ENCODE data around the gene AFAP1L2. TPM values are rescaled to one million over a fixed set of nuclear protein-coding genes. Genes with fewer than 3 reads are reported as not detected.

AFAP1L2 gene
- total and polyA plus RNA-seq, 9 of the 15 experiments (the other 6 are each of a cell fraction or from before 2014, with no cell fraction given): 0.07 TPM; not detected in 8

- TF ChIP-seq HMBOX1 (IDR thresholded peaks at IDR 0.05) (no peak), ZNF583 (CRISPR knock-in tag; IDR thresholded peaks at IDR 0.05) (no peak), RNF2 (IDR thresholded peaks at IDR 0.05) (no peak), GMEB1 (CRISPR knock-in tag; IDR thresholded peaks at IDR 0.05) (no peak)
Observed at GRCh38 chr10:114328441-114328812, 75.9 kb downstream of the AFAP1L2 start (continued).

- Histone ChIP-seq H3K36me3 (ENCODE audit: control insufficient read depth, insufficient read depth, low read length) (no peaks in the 10 kb centered on the region), H3K27me3 (ENCODE audit: control insufficient read depth in 2 of 2, insufficient read depth in 2 of 2, low read length in 2 of 2) (peaks cover 0 to 35% of the 10 kb centered on the region in 2 experiments; a peak in 2 of 5 replicates), H4K20me1 (replicated peaks; ENCODE audit: control insufficient read depth, insufficient read depth, low read length) (no peaks in the 10 kb centered on the region), H3K9me1 (ENCODE audit: control insufficient read depth, insufficient read depth, low read length) (no peaks in the 10 kb centered on the region), H3K9me3 (replicated peaks; ENCODE audit: control insufficient read depth, insufficient read depth, low read depth, low read length) (no peaks in the 10 kb centered on the region), H3K79me2 (ENCODE audit: control insufficient read depth, insufficient read depth, low read length) (no peaks in the 10 kb centered on the region), H2AFZ (ENCODE audit: low read depth, low read length) (no peak overlapping the region), H3K4me2 (ENCODE audit: insufficient read depth, low read length) (no peak overlapping the region), H3K27ac (ENCODE audit: extremely low read depth, low read depth, low read length) (no peak overlapping the region), H3K9ac (ENCODE audit: insufficient read depth in 1 of 2, low read depth in 2 of 2, low read length in 2 of 2) (no peak overlapping the region), H3K4me1 (replicated peaks in 1 of 2; ENCODE audit: control insufficient read depth in 2 of 2, insufficient read depth in 2 of 2, low read length in 2 of 2) (no peaks in the 10 kb centered on the region), H3K4me3 (no peak overlapping the region)
- TF ChIP-seq BACH1 (tag; IDR thresholded peaks at IDR 0.05) (no peak), ZNF561 (CRISPR knock-in tag; conservative IDR thresholded peaks at IDR 0.05) (no peak), IRF2 (CRISPR knock-in tag; IDR thresholded peaks at IDR 0.05) (no peak), ZKSCAN8 (CRISPR knock-in tag; IDR thresholded peaks at IDR 0.05) (no peak), FOXO4 (CRISPR knock-in tag; IDR thresholded peaks at IDR 0.05) (no peak), SRSF9 (IDR thresholded peaks at IDR 0.05; ENCODE audit: borderline replicate concordance, low read depth, low read length) (no peak), CBX8 (IDR thresholded peaks at IDR 0.05; ENCODE audit: borderline replicate concordance, extremely low read depth, low read depth, low read length, poor library complexity, severe bottlenecking) (no peak), SAFB2 (IDR thresholded peaks at IDR 0.05; ENCODE audit: borderline replicate concordance, low read depth, low read length, severe bottlenecking) (no peak)
- in situ Hi-C loops (cut with MboI): no loop called here
- intact Hi-C loops (cut with micrococcal nuclease): no loop called here
- POLR2A ChIA-PET: no interaction called here
- CTCF ChIA-PET (ENCODE audit: low intra/inter-chr PET ratio): no interaction called here
- ATAC-seq: no peak
- no peak for DNase-seq (ENCODE audit: extremely low read depth in 1 of 4, low spot score in 3 of 4)
- no peak for FAIRE-seq
- WGBS (ENCODE audit: insufficient coverage, low coverage, missing lambda C conversion rate): under 1% methylated on average over 15 of the region's 15 CpGs
- BruUV-seq (replicated peaks): no TSS peak
Observed at GRCh38 chr10:114327537-114328440, 76.5 kb downstream of the AFAP1L2 start.

All from K562 (cell line).